Measurements from ENCODE around the gene CCDC93.

DNA sequence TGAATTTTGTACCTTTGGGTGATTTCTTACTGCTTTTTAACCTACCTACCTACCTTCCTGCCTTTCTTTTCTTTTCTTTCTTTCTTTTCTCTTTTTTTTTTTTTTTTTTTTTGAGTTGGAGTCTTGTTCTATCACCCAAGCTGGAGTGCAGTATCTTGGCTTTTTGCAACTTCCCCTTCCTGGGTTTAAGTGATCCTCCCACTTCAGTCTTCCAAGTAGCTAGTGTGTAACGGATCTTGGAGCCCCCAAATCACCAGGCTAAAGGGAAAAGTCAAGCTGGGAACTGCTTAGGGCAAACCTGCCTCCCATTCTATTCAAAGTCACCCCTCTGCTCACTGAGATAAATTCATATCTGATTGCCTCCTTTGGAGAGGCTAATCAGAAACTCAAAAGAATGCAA, 138.1 kb downstream of the CCDC93 start:
- TF ChIP-seq, protein P1, sequence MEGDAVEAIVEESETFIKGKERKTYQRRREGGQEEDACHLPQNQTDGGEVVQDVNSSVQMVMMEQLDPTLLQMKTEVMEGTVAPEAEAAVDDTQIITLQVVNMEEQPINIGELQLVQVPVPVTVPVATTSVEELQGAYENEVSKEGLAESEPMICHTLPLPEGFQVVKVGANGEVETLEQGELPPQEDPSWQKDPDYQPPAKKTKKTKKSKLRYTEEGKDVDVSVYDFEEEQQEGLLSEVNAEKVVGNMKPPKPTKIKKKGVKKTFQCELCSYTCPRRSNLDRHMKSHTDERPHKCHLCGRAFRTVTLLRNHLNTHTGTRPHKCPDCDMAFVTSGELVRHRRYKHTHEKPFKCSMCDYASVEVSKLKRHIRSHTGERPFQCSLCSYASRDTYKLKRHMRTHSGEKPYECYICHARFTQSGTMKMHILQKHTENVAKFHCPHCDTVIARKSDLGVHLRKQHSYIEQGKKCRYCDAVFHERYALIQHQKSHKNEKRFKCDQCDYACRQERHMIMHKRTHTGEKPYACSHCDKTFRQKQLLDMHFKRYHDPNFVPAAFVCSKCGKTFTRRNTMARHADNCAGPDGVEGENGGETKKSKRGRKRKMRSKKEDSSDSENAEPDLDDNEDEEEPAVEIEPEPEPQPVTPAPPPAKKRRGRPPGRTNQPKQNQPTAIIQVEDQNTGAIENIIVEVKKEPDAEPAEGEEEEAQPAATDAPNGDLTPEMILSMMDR (conservative IDR thresholded peaks at IDR 0.05), result no peak
- no peak for TF ChIP-seq ZFX (IDR thresholded peaks at IDR 0.05)

All from C4-2B (cell line).